CD4-positive, alpha-beta T cell treated with Interleukin-17A for 1 hour (primary cell): ENCODE data around the gene FES.

Experiments used
- DNase-seq: peaks from one replicate; pipeline ENCODE4 v3.0.0-alpha.2; 2020

The FES gene

GRCh38 chr15:90877315-90877714, 7.0 kb upstream of the FES start:
- DNase-seq, result no peak

- no peak for DNase-seq
These were observed 6.3 kb upstream of the FES start for GRCh38 chr15:90877996-90878395.

GRCh38 chr15:90878660-90879059, 5.6 kb upstream of the FES start:
- no peak for DNase-seq

- no peak for DNase-seq
These were observed 4.5 kb upstream of the FES start for GRCh38 chr15:90879730-90880366.

DNA sequence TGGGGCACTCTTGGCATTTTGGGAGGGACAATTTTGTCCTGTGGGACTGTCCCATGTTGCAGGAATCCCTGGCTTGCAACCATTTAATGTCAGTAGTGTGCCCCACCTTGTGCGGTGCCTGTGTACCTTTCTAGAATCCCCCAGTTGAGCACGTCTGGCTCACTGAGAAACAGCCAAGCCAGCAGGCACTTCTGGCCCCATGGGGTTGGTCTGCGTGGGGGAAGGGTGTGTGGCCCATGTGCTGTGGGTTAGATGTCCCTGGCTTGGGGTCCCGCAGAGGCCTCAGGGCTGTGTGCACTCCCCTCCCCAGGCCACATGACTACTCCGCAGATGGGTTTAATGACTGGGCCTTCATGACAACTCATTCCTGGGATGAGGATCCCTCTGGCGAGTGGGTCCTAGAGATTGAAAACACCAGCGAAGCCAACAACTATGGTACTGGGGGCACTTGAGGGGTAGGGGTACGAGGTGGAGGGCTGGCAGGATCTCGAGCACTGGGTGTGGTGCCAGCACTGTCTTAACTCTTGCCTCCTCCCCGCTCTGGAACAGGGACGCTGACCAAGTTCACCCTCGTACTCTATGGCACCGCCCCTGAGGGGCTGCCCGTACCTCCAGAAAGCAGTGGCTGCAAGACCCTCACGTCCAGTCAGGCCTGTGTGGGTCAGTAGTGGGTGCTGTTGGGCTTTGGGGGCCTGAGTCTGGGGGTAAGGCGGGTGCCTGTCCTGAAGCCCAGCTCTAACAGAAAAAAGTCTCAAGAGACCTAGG, 3.7 kb upstream of the FES start:
- DNase-seq, result no peak

- DNase-seq, result no peak
These were observed 2.9 kb upstream of the FES start for GRCh38 chr15:90881181-90881977.

- DNase-seq, result no peak
These were observed 2.2 kb upstream of the FES start for GRCh38 chr15:90881978-90882721.

- DNase-seq, result no peak
These were observed 1.4 kb upstream of the FES start for GRCh38 chr15:90882781-90883525.

DNA sequence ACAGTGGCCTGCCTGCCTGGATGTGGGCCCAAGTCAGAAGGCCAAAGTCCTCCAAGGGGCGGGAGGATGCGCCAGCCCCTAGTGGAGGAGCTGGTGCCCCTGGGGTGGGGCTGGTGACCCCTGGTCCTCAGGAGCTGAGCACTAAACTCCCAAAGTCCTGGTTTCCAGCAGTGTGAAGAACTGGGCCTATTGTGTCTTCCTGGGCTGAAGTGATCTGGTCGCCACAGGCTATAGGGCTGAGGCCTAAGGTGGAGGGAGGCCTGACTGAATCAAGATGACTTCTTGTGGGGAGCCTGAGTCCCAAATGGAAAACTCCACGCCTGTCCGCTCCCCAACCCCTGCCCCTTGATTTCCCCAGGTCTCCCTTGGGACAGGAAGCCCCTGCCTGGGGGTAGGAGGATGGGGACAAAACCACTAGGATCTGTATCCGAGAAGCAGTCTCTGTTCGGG, 753 bp upstream of the FES start:
- DNase-seq, result no peak

- DNase-seq, result no peak
These were observed 571 bp downstream of the FES start for GRCh38 chr15:90884719-90885431.

GRCh38 chr15:90885432-90886290, 1.4 kb downstream of the FES start:
- peak; percentile 81 for DNase-seq

DNA sequence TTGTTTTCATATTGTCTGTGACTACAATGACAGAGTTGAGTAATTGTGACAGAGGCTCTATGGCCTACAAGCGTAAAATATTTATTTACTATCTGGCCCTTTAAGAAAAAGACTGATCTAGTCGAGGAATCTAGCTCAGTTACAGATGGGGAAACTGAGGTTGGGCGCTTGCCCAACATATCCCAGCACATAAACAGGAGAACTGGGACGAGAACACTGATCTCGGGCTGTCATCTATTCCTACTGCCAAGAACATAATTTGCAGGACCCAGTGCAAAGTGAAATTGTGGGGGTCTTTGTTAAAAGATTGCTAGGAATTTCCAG, 1.9 kb downstream of the FES start:
- DNase-seq, result no peak

DNA sequence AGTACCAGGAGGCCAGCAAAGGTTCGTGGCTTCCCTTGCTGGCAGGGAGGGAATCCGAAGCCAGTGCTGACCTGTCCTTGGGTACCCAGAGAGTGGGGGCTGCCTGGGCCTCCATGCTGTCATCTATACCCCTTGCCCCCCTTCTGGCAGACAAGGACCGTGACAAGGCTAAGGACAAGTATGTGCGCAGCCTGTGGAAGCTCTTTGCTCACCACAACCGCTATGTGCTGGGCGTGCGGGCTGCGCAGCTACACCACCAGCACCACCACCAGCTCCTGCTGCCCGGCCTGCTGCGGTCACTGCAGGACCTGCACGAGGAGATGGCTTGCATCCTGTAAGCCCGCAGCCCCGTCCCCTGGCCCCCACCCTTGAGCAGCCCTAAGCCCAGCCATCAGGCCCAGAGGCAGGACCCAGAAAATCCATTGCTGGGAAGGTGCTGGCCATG, 2.8 kb downstream of the FES start:
- no peak for DNase-seq

DNA sequence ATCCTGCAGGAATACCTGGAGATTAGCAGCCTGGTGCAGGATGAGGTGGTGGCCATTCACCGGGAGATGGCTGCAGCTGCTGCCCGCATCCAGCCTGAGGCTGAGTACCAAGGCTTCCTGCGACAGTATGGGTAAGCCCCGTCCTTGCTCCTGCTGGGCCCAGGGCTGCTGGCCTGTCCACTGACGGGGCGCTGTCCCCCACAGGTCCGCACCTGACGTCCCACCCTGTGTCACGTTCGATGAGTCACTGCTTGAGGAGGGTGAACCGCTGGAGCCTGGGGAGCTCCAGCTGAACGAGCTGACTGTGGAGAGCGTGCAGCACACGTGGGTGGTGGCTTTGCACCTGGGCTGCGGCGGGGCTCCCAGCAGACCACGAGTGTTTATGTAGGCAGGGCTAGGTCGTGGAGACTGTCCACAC, 5.0 kb downstream of the FES start:
- no peak for DNase-seq

DNA sequence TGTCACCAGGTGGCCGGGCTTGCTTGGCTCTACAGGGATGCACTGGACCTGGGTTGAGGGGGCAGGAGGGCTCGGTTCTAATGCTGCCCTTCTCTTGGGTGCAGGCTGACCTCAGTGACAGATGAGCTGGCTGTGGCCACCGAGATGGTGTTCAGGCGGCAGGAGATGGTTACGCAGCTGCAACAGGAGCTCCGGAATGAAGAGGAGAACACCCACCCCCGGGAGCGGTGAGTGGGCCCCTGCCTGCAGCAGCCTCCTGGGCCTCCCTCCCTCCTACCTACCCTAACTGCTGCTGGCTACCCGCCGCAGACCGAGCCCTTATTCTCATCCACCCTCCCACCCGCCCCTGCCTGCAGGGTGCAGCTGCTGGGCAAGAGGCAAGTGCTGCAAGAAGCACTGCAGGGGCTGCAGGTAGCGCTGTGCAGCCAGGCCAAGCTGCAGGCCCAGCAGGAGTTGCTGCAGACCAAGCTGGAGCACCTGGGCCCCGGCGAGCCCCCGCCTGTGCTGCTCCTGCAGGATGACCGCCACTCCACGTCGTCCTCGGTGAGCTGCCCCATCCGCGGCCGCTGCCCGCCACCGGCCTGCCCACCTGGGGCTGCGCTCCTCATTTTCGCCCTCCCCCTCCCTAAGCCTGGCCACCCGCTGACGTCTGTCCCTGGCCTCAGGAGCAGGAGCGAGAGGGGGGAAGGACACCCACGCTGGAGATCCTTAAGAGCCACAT, 5.6 kb downstream of the FES start:
- no peak for DNase-seq

GRCh38 chr15:90890839-90891238, 6.5 kb downstream of the FES start:
- DNase-seq, result no peak

GRCh38 chr15:90891346-90891949, 7.1 kb downstream of the FES start:
- DNase-seq, result no peak

DNA sequence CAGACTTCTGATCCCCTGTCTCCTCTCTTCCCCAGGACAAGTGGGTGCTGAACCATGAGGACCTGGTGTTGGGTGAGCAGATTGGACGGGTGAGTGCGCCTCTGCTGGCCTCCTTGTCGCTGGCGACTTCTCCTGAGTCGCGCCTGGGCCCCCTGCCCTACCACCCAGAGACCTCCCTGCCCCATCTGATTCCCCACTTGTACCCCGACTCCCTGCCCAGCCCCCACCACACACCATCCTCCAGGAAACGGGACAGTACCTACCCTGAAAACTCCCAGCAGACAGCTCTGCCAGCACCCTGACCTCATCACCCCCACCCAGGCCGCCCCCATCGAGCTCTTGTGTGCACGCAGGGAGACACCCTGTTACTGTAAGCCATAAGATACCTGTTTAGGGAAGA, 7.7 kb downstream of the FES start:
- no peak for DNase-seq

DNA sequence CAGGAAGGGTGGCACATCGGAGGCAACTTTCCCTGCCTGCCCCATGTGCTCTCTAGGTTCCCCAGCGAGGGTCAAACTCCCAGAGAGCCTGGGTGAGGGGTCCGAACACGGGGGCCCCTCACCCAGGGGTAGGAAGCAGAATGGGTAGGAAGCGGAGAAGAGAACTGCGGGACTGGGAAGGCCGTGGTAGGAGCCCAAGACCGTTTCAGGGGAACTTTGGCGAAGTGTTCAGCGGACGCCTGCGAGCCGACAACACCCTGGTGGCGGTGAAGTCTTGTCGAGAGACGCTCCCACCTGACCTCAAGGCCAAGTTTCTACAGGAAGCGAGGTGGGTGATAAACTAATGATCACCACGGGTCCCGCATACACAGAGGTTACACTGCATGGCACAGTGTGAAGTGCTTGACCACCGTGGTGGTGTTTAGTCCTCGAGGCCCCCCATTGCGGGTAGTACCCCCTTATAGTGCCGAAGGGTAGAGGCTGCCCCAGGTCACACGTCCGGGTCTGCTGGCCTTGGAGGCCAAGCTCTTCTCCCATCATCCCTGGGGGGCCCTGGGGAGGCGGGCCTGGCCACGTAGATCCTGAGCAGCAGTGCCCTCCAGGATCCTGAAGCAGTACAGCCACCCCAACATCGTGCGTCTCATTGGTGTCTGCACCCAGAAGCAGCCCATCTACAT, 8.3 kb downstream of the FES start:
- no peak for DNase-seq
